HUES48 (cell line): Measurements from ENCODE around the gene GRIP2.

Experiments used
- H3K27ac ChIP-seq: one replicate; pipeline ENCODE4 v1.7.0; 2013; ENCODE audit warnings: low read depth, low read length, inconsistent platforms
- H3K27me3 ChIP-seq: 2 replicates; pipeline ENCODE4 v1.6.1; 2013; ENCODE audit warnings: mild to moderate bottlenecking, low read length; ENCODE audit not compliant: control insufficient read depth, insufficient read depth
- H3K36me3 ChIP-seq: 2 replicates; pipeline ENCODE4 v1.6.1; 2013; ENCODE audit warnings: low read length; ENCODE audit not compliant: control insufficient read depth, insufficient read depth
- H3K4me1 ChIP-seq: 2 replicates; pipeline ENCODE4 v1.6.1; 2013; ENCODE audit warnings: mild to moderate bottlenecking, low read length; ENCODE audit not compliant: control insufficient read depth, insufficient read depth
- H3K4me3 ChIP-seq: 2 replicates; pipeline ENCODE4 v1.5.1; 2013; ENCODE audit warnings: mild to moderate bottlenecking, low read depth, low read length
- H3K9ac ChIP-seq: 2 replicates; pipeline ENCODE4 v1.6.1; 2013; ENCODE audit warnings: mild to moderate bottlenecking, low read depth, low read length, moderate library complexity
- H3K9me3 ChIP-seq: 2 replicates; pipeline ENCODE4 v1.6.1; 2013; ENCODE audit warnings: low read length; ENCODE audit not compliant: control insufficient read depth, insufficient read depth

The GRIP2 gene

DNA sequence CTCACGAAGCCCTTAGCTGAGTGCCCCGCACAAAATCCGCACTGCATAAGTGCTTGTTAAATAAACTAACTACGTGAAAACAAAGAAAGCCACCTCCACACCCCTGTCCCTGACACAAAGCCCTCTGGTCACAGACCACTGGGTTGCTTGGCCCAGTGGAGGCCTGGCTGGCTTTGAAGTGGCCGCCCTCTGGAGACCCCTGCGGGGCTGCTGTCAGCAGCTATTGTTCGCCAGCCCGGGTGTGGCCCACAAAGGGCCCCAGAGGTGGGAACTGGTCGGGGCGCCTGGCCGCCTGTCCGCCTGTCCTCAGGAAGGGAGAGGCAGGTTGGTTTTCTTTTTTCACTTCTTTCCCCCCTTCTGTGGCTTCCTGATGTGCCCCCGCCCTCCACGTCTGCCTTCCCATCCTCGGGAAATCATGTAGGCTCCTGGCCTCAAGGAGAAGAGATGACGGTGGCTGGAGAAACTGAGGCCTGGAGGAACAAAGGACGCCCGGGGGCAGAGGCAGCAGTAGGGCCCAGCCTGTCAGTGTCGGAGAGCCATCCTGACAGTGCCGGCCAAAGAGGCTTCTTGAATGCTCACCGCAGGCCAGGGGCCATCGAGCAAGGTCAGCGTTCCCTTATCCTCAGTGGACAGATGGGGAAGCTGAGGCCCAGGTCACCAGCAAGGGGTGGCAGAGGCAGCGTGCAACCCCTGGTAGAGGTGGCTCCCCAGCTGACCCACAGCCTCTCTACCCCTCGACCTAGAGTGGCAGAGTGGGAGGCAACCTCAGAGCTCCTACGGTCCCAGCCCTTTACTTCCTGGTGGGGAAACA, 76.6 kb downstream of the GRIP2 start:
- no peak overlapping the region for H3K9ac ChIP-seq
- peak overlapping the region; percentile 87 for H3K27ac ChIP-seq
- H3K4me1 ChIP-seq: peaks cover 4% of the 10 kb centered on the region; the same call in 1 of the 2 replicates
- no peak overlapping the region for H3K4me3 ChIP-seq
- peaks cover 71% of the 10 kb centered on the region for H3K36me3 ChIP-seq
- no peaks in the 10 kb centered on the region for H3K27me3 ChIP-seq
- H3K9me3 ChIP-seq: no peaks in the 10 kb centered on the region

GRCh38 chr3:14462738-14463137, 77.4 kb downstream of the GRIP2 start:
- H3K36me3 ChIP-seq: peaks cover 68% of the 10 kb centered on the region
- no peaks in the 10 kb centered on the region for H3K9me3 ChIP-seq
- no peak overlapping the region for H3K9ac ChIP-seq
- H3K4me3 ChIP-seq: no peak overlapping the region
- peaks cover 11% of the 10 kb centered on the region; the same call in 1 of the 2 replicates for H3K4me1 ChIP-seq
- peak overlapping the region; percentile 87 for H3K27ac ChIP-seq
- H3K27me3 ChIP-seq: no peaks in the 10 kb centered on the region

DNA sequence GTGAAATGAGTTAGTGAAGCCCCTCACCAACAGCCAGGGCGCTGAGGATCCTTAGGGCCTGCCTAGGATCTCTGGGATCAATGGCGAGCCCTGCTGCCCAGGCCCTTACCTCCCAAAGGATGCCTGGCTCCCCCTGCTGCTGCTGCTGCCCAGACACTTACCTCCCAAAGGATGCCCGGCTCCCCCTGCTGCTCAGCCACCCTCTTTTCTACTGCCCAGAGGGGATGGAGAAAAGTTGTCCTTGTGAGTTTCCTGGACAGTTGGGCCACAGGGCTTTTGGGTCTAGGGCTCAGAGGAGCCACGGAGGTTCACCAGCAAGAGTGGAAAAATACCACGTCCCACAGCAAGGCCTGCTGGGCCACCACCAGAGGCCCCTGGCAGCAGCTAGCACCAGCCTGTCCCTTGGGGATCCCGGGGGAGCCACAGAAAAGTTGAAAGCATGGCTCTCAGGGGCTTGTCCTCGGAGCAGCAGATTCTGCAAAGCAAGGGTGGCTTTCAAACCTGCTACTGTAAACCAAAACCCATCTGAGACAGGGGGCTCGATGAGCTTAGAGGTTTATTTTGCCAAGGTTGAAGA, 78.3 kb downstream of the GRIP2 start:
- Histone ChIP-seq H3K9me3 (no peaks in the 10 kb centered on the region), H3K4me1 (peaks cover 12% of the 10 kb centered on the region; the same call in 1 of the 2 replicates), H3K4me3 (no peak overlapping the region), H3K27ac (peak overlapping the region; percentile 43), H3K9ac (no peak overlapping the region), H3K36me3 (peaks cover 68% of the 10 kb centered on the region), H3K27me3 (no peaks in the 10 kb centered on the region)

DNA sequence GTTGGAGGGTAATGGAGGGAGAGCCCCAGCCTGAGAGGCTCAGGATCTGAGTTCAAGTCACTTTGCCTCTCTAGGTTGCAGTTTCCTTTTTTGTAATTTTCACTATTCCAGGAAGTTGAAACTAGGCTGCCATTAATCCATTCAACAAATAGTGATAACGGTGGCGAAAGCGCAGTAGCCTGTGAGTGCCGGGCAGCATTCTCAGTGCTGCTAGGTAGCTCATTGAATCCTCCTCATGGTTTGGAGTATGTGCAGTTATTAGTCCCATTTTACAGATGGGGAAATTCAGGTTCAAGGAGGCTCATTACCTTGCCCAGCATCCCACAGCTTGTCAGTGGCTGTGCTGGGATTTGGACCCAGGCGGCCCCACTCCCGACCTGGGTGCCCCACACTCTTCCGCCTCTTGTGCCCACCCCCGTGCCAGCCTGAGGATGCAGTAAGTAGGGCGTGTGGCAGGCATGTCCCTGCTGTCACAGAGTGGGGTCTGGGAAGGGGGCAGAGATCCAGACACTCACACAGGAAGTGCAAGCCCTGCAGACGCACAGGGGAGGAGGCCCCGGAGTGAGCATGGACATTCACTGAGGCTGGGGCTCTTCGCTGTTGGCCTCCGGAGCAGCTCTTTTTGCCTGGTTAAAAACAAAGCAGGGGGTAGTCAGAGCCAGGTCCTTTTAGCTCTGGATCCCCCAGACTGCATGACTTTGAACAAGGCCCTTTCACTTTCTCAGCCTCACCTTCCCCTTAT, 79.0 kb downstream of the GRIP2 start:
- H3K9ac ChIP-seq: no peak overlapping the region
- peaks cover 68% of the 10 kb centered on the region for H3K36me3 ChIP-seq
- H3K27me3 ChIP-seq: no peaks in the 10 kb centered on the region
- peaks cover 12% of the 10 kb centered on the region; the same call in 1 of the 2 replicates for H3K4me1 ChIP-seq
- no peak overlapping the region for H3K27ac ChIP-seq
- H3K9me3 ChIP-seq: no peaks in the 10 kb centered on the region
- H3K4me3 ChIP-seq: no peak overlapping the region

DNA sequence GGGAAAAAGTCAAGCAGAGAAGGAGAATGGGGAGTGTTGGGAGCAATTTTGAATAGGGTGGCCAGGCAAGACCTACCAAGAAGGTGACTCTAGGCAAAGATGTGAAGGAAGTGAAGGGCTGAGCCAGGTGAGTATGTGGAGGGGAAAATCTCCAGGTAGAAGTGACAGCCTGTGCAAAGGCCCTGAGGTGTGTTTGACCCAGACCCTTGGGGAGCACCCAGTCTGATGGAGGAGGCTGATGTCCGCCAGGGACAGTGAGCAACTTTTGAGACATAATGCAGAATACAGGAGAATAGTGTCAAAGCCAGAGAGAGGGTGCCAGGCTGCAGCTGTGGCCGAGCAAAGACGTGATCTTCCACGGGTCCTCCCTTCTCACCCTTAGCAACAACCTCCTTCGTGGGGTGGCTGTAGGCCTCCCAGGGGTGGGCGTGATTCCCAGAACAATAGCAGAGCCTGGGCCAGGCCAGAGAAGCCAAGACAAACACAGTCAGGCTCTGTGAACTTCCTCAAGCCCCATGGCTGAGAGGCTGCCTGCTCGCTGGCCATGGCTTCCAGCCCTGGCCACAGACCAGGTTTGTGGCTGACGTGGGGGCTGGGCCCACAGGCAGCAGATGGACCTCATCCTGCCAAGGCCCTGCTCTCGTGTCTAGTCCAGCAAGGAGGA, 79.7 kb downstream of the GRIP2 start:
- Histone ChIP-seq H3K36me3 (peaks cover 72% of the 10 kb centered on the region), H3K27me3 (no peaks in the 10 kb centered on the region), H3K27ac (no peak overlapping the region), H3K4me1 (peaks cover 12% of the 10 kb centered on the region; the same call in 1 of the 2 replicates), H3K9ac (no peak overlapping the region), H3K9me3 (no peaks in the 10 kb centered on the region), H3K4me3 (no peak overlapping the region)

DNA sequence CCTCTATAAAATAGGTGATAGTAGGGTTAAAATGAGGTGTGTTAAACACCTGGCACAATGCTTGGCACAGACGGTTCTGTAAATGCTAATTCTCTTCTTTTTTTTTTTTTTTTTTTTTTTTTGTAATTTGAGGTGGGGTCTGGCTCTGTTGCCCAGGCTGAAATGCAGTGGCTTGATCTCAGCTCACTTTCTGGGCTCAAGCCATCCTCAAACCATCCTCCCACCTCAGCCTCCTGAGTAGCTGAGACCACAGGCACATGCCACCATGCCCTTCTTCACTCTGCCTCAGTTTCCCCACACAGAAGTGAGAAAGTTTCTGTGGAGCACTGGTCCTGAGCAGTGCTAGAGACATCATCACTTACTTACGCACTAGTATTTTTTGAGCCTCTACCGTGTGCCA, 80.4 kb downstream of the GRIP2 start:
- Histone ChIP-seq H3K36me3 (peaks cover 72% of the 10 kb centered on the region), H3K27ac (no peak overlapping the region), H3K9me3 (no peaks in the 10 kb centered on the region), H3K9ac (no peak overlapping the region), H3K4me1 (peaks cover 12% of the 10 kb centered on the region; the same call in 1 of the 2 replicates), H3K27me3 (no peaks in the 10 kb centered on the region), H3K4me3 (no peak overlapping the region)

GRCh38 chr3:14459384-14459783, 80.8 kb downstream of the GRIP2 start:
- Histone ChIP-seq H3K27ac (no peak overlapping the region), H3K36me3 (peaks cover 70% of the 10 kb centered on the region), H3K9me3 (no peaks in the 10 kb centered on the region), H3K4me1 (peaks cover 12% of the 10 kb centered on the region; the same call in 1 of the 2 replicates), H3K9ac (no peak overlapping the region), H3K4me3 (no peak overlapping the region), H3K27me3 (no peaks in the 10 kb centered on the region)

- no peaks in the 10 kb centered on the region for H3K9me3 ChIP-seq
These were observed 81.5 kb downstream of the GRIP2 start for GRCh38 chr3:14458434-14459275.

GRCh38 chr3:14457999-14458398, 82.1 kb downstream of the GRIP2 start:
- H3K4me3 ChIP-seq: no peak overlapping the region
- H3K27me3 ChIP-seq: no peaks in the 10 kb centered on the region
- H3K27ac ChIP-seq: peak overlapping the region; percentile 32
- H3K36me3 ChIP-seq: peaks cover 64% of the 10 kb centered on the region
- no peaks in the 10 kb centered on the region for H3K9me3 ChIP-seq
- H3K9ac ChIP-seq: no peak overlapping the region
- H3K4me1 ChIP-seq: peaks cover 12% of the 10 kb centered on the region; the same call in 1 of the 2 replicates

More at GRCh38 chr3:14458434-14459275, 81.5 kb downstream of the GRIP2 start:
- peaks cover 12% of the 10 kb centered on the region; the same call in 1 of the 2 replicates for H3K4me1 ChIP-seq
- H3K36me3 ChIP-seq: peaks cover 65% of the 10 kb centered on the region
- H3K9ac ChIP-seq: no peak overlapping the region
- H3K4me3 ChIP-seq: no peak overlapping the region
- H3K27me3 ChIP-seq: no peaks in the 10 kb centered on the region
- H3K27ac ChIP-seq: peak overlapping the region; percentile 32

DNA sequence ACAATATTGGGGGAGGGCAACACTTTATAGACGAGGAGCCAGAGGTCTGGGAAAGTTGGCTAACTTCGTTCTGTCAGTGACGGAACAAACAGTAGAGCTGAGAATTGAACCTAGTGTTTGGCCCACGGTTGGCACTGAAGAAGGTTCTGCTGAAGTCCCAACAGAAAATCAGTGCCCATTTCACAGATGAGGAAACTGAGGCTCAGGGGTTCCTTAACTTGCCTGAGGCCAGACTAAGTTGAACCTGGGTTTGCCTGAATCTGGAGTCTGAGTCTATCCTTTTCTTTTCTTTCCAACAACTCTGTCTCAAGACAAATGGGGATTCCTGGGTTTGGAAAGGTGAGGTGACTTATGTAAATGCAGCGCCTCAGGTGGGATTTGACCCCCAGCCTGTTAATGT, 82.7 kb downstream of the GRIP2 start:
- Histone ChIP-seq H3K4me1 (peaks cover 8% of the 10 kb centered on the region; the same call in 1 of the 2 replicates), H3K36me3 (peaks cover 63% of the 10 kb centered on the region), H3K9ac (no peak overlapping the region), H3K9me3 (no peaks in the 10 kb centered on the region), H3K27ac (peak overlapping the region; percentile 18), H3K27me3 (no peaks in the 10 kb centered on the region), H3K4me3 (no peak overlapping the region)
